ENCODE data around the gene TMEM132E.

The TMEM132E gene

GRCh38 chr17:34668206-34668605 is 88.8 kb downstream of the TMEM132E start:
- DNase-seq = no peak

DNA sequence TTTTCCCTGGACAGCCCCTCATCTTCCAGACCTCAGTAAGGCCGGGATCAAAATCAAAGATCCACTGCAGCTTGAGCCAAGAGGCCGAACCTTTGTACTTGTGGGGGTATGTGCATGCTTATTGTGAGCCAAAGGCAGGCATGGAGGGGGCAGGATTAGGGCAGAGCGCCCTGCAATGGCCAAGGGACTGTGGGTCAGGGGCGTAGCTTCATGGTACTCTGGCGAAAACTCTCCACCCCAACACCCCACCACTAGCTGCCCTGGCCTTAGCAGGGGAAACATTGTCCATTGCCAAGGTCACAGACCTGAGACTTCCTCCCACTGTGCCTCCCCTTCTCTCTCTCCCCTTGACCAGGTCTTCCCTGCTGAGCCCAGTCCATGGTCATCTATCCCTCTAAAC is 90.1 kb downstream of the TMEM132E start:
- DNase-seq = no peak

DNA sequence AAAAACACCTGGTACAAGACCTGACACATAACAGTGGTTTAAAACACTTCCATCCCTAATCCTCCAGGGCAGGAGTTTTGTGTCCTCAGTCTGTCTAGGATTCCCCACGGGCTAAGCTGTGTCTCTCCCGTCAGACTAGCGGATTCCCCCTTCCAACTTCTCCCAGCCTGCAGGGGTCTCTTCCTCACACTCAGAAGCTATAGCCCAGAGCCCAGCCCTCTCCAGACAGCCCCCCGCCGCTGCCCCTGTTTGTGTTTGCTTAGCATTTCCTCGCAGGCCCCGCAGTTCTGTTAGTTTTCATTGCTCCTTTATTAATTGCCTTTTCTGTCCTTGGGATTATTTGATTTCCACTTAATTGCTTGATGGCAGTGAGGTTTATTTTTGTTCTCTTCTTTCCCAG is 91.2 kb downstream of the TMEM132E start:
- no peak for DNase-seq

GRCh38 chr17:34671191-34671590 is 91.8 kb downstream of the TMEM132E start:
- DNase-seq = no peak

DNA sequence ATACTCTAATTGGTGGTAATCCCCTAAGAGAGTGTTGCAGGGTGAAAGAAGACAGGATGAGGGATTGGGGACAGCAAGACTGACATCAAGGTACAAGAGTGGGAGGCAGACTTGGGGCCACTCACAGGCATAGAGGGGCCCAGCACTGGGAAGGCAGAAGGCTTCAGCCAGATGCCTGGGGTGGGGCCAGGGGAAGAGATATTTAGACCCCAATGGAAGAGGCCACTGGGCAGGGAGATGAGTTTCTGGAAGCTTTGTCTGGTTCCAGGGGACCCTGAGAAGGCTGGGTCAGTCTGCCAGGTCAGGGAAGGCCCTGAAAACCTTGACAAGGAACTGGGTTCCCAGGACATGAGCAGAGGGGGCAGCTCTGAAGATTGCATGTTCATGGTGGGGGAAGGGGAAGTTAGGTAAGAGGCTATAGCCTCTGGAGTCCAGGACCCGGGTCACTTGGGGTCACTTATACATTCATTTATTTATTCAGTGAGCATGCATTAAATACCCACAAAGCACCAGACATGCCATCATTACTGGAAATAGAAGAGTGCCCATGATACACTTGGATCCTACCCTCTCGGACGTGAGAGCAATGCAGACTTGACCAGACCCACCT is 92.9 kb downstream of the TMEM132E start:
- no peak for DNase-seq

GRCh38 chr17:34673516-34673915 is 94.1 kb downstream of the TMEM132E start:
- DNase-seq = no peak

DNA sequence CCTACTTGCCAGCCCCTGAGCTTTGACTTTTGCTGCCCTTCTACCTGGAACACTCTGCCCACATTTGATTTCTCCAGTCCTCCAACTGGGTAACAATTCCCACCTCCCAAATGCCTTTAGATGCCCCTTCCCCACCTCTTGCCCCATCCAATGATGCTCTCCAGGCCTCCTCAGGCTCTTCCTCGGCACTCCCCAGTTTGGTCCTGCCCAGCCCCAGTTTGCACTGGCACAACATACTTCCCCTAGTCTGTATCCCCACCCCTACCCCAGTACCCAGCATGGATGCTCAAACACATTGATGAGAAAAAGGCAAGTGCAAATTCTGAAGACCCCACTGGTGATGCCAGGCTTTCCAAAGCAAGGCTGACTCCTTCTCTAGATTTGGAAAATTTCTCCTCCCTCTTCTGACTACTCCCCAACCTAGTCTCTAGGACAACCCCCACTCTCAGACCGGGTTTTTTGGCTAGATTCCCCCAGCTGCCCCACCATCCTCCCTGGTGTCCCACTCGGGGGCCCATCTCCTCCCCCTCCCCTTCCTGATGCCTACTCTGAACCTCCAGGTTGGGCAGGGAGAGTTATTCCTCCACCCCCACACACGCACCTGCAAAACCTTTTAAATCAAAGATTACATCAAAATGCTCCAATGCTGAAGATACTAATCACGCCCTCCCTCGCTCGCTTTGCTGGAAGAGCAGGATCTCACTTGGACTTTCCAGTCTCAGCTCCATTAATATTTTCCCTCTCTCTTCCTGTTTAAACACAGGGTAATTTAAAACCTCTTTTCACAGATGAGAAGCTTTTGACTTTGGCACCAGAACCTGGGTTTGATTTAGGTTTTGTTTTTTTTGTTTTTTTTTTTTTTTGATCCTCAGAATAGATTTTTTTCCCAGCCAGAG is 94.9 kb downstream of the TMEM132E start:
- no peak for DNase-seq

DNA sequence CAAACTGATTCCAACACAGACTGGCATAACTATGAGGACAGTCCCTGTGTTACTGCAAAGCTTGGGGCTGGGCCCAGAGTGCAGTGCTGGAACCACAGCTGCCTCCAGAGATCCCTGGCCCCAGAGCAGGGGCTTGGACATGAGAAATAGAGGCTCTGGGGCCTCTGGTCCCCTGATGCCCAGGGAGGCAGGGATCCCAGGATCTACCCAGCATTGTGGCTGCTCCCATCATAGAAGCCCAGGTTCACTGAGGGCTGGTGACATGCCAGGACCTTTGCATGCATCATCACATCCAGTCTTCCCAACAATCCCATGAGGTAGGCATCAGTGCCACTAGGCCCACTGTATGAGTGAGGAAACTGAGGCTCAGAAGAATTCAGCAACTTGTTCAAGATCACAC is 95.8 kb downstream of the TMEM132E start:
- no peak for DNase-seq

- DNase-seq = no peak
Observed at GRCh38 chr17:34675605-34676004, 96.2 kb downstream of the TMEM132E start.

DNA sequence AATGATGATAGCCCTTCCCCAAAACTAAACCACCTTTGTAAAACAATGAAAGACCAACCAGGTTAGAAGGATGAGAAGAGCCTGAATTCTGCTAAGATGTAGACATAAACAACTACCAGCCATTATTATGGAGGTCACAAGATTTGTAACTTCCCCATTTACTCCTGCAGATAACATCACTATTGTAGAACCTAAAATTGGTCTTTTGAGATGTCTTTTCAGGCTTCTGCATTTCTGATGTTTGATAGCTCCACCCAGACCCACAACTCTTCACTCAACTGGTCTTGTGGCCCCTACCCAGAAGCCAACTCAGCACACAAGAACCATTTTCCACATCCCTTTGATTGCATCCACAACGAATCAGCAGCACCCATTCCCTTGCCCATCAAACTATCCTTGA is 100.8 kb downstream of the TMEM132E start:
- DNase-seq = no peak

DNA sequence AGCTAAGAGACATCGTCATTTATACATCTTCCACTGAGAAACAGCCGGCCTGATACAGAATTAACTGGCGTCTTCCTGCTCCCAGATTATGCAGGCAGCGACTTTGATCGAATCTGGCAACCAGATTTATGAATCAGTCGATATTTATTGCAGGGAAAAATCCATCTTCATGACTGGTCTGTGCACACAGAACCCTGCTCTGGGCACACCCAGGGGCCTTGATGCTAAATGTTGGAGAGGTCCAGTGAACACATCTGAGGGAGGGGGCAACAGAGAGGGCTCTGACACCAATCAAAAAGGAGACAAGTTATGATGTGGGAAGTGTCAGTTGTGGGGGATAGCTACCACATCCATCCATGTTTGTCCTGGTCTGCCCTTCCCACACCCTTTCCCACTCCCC is 102.9 kb downstream of the TMEM132E start:
- DNase-seq = no peak

GRCh38 chr17:34683390-34683789 is 104.0 kb downstream of the TMEM132E start:
- no peak for DNase-seq

Data from NCI-H187 (cell line).